DMS53 treated with DMSO at 0.1 percent for 48 hours (cell line): ENCODE results near the gene ZRANB3.
"Not testable (repeated sequence)": the region's sequence is repeated elsewhere in the genome, so short reads cannot be mapped to it uniquely, and the experiment has no call there.

Source experiments
- DNase-seq: peaks from one replicate; lab custom pipeline; 2025; ENCODE audit not compliant: unreplicated experiment; lab: John Stamatoyannopoulos, UW

Gene ZRANB3

DNA sequence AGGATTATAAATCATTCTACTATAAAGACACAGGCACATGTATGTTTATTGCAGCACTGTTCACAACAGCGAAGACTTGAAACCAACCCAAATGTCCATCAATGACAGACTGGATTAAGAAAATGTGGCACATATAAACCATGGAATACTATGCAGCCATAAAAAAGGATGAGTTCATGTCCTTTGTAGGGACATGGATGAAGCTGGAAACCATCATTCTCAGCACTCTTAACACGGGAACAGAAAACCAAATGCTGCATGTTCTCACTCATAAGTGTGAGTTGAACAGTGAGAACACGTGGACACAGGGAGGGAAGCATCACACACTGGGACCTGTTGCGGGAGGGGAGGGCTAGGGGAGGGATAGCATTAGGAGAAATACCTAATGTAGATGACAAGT lies 441.4 kb downstream of the ZRANB3 start:
- not testable (repeated sequence) for DNase-seq
